Lower leg skin (tissue), 3 donors: ENCODE measurements around the gene CAB39.

Experiments used
- POLR2A ChIP-seq, 2 donors: fragments of 450-650 bp; IDR thresholded peaks; one replicate each; pipeline ENCODE4 v1.6.1; 2016 to 2017; ENCODE audit warnings: antibody characterized with exemption in 2 of 2, mild to moderate bottlenecking in 1 of 2, moderate library complexity in 1 of 2
- TF ChIP-seq, protein P1 (sequence below), 3 donors: fragments of 450-650 bp; IDR thresholded peaks; one replicate each; pipeline ENCODE4 v1.5.1; 2016; ENCODE audit warnings: antibody characterized with exemption in 3 of 3, mild to moderate bottlenecking in 3 of 3, moderate library complexity in 2 of 3

DNA sequence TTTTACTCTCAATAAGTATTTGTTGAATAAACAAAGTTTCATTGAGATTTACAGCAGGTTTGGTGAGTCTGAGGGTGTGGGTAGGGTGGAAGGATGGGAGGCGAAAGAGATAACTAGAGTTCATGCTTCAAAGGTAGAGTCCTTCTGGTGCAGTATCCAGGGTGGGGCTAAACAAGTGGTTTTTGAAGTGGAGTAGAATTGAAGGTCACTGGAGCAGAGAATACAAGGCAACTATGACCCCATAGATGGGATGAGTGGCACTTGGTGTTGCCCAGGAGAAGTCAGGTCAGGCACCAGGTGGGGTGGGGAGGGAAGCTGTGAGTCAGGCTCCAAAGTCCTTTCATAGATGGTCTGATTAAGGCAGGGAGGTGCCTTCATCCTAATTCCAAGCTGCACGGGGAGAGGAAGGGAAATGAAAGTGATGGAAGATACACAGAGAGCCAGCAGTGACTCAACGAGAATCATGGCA, 6.6 kb upstream of the CAB39 start:
- TF ChIP-seq, protein P1, sequence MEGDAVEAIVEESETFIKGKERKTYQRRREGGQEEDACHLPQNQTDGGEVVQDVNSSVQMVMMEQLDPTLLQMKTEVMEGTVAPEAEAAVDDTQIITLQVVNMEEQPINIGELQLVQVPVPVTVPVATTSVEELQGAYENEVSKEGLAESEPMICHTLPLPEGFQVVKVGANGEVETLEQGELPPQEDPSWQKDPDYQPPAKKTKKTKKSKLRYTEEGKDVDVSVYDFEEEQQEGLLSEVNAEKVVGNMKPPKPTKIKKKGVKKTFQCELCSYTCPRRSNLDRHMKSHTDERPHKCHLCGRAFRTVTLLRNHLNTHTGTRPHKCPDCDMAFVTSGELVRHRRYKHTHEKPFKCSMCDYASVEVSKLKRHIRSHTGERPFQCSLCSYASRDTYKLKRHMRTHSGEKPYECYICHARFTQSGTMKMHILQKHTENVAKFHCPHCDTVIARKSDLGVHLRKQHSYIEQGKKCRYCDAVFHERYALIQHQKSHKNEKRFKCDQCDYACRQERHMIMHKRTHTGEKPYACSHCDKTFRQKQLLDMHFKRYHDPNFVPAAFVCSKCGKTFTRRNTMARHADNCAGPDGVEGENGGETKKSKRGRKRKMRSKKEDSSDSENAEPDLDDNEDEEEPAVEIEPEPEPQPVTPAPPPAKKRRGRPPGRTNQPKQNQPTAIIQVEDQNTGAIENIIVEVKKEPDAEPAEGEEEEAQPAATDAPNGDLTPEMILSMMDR (IDR thresholded peaks at IDR 0.05) = no peak
- no peak for TF ChIP-seq POLR2A (IDR thresholded peaks at IDR 0.05)
